ENCODE results near the gene ERF.

ERF gene

GRCh38 chr19:42239544-42240220, 15.2 kb downstream of the ERF start:
- no peak for DNase-seq

DNA sequence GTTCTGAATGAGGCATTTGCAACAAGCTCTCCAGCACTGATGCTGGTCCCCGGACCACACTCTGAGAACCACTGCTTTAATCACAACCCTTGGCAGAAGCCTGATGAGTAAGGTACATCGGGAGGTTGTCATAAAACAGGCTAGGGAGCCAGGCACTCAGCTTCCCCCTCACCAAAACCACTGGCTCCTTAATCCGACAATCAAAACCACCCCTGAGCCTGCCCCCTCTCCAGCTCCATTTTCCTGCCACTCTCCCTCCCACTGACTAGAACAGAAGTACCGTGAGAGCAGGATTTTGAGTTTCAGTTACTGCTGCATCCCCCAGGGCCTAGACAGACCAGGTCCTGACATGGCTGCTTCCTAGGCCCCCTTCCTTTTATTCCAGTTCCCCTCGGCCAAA, 19.7 kb downstream of the ERF start:
- DNase-seq: no peak

DNA sequence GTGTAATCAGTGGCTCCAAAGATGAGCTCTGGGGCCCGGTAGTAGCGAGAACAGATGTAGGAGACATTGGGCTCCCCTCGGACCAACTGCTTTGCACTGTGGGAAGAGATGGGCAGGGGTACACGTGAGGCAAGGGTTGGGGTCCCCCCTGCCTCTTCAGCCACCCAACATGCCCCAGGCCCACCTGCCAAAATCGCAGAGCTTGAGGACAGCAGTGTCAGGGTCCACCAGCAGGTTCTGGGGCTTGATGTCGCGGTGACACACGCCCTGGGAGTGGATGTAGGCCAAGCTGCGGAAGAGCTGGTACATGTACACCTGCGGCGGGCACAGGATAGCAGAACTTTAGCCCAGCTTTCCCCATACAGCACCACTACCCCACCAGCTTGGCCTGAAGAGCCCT, 20.6 kb downstream of the ERF start:
- DNase-seq: no peak

DNA sequence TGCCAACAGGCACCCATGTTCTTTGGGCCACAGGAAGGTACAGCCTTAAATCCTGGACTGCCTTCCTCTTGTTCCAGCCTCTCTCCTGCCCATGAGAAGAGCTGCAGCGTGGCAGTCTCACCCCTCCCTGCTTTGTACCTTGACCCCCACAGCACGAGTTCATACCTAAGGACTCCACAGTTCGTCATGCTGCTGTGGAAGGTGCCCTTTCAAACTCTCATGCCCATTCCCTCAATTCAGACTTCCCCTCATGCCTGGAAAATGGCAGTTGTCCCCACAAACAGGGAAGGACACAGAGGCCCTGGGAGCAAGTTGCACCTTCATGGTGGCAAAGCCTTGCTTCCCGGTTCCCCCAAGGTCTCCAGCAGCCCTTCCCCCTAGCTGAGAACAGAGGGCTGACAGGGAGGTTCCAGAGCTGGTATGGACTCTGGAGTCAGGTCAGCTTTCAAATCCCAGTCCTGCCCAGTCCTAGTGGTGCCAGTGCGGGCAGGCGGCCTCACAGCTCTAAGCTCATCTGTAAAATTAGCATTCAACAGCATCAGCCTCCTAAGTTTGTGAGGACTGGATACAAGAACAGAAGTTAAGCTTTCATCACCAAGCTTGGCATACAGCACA, 21.1 kb downstream of the ERF start:
- DNase-seq: no peak

- DNase-seq: no peak
Measured at GRCh38 chr19:42233106-42233505, 21.8 kb downstream of the ERF start.

DNA sequence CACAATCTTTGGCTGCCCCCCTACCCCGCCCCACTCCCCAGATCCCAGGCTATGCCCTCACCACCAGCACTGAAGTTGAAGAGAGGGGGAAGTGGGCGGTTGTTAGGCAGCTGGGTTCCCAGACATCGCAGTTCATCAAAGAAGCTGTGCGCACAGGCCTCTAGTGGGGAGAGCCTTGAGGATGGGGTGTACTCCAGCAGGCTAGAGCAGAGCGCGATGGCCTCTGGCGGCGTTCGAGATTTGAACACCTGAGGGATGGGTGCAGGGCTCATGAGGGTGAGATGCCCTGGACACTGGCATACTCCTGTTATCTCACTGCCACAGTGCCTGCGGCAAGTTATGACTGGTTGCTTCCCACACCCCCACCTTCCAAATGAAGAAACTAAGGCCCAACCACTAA, 22.5 kb downstream of the ERF start:
- no peak for DNase-seq

GRCh38 chr19:42230571-42230970, 24.4 kb downstream of the ERF start:
- no peak for DNase-seq

GRCh38 chr19:42229855-42230351, 25.0 kb downstream of the ERF start:
- no peak for DNase-seq

GRCh38 chr19:42229301-42229854, 25.6 kb downstream of the ERF start:
- no peak for DNase-seq

GRCh38 chr19:42228641-42229040, 26.3 kb downstream of the ERF start:
- DNase-seq: no peak

DNA sequence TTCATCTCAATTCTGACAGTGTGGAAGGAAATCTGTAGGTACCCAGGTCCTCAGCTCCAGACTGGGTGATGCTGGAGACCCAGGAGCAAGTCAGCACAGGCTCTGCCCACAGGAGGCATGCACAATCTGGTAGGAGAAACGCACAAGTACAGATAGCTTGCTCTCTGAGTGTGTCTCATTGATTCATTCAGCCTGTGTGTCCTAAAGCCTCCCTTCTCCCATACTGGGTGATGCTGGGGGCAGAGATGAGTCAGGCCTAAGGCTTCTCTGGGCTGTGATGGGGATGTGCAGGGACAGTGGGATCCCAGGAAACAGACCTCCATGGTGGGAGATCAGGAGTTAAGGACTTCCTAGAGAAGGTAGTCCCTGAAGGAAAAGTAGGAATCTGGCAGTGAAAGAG, 28.0 kb downstream of the ERF start:
- no peak for DNase-seq

DNA sequence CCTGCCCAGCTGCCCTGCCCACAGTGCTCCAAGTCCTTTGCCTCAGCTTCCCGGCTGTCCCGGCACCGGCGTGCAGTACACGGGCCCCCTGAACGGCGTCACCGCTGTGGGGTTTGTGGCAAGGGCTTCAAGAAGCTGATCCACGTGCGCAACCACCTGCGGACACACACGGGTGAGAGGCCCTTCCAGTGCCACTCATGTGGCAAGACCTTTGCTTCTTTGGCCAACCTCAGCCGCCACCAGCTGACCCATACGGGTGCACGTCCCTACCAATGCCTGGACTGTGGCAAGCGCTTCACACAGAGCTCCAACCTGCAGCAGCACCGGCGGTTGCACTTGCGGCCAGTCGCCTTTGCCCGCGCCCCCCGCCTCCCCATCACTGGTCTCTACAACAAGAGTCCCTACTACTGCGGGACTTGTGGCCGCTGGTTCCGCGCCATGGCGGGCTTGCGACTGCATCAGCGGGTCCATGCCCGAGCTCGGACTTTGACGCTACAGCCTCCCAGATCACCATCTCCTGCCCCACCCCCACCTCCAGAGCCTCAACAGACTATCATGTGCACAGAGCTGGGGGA, 29.1 kb downstream of the ERF start:
- DNase-seq: no peak

GRCh38 chr19:42224940-42225717, 29.8 kb downstream of the ERF start:
- DNase-seq: no peak

DNA sequence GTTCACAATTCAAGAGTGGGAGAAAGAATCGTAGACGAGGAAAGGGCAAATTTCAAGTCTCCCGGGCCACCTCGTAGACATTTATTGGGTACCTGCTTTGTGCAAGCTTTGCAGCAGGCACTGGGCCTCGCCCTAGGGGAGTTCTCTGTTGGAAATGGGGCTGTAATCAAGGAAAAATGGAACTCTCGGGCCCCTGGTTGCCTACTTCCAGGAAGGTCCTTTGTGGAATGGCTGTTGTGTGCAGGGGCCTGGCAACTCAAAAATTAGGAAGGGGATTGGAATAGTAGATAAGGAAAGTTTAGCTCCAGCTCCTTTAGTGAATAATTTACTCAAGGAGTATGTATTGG, 34.2 kb downstream of the ERF start:
- no peak for DNase-seq

GRCh38 chr19:42219812-42220750, 34.8 kb downstream of the ERF start, which contains the start of gene ZNF526:
TSS of gene ZNF526 (plus strand) at chr19:42220312. CDS start at chr19:42224404, 4,092 bp downstream.
- DNase-seq: peak; percentile 97 to 99

DNA sequence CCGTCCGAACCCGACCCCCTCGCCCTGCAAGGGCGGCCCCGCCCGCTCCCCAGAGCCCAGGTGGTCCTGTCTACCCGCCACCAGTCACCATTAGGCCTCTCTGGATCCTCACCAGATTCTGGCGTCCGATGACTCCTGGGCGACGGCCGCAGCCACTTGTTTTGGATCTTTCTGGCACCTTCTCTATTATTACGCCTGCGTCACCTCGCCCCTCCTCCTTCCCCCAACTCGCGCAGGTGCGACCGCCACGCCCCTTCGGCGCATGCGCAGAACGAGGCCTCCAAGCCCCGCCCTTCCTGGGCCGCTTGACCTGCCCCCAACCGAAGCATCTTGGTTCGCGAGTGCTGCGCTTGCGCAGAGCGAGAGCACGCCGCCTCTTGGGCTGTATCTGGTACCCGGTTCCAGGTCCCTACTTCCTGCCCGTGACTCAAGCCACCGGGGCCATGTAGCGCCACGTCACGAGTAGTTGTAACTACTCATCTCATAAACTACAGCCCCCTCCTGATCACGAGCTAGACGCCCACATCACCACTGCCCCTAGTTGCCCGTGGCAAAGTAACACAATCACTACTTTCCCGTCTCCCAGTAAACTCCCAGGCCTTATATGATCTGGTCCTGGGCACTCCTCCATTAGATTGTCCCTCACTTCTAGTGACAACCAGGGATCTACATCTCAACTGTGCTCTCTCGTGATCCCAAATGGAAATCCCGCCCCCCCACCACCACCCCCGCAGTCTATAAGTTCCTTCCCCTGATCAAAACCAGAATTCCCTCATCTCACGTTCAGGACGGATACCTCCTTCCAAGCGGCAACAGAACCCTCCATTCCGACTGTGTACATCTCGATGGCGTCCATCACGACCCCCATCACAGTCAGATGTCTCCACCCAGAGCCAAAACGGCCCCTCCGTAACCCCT, 37.1 kb downstream of the ERF start, which contains the start of gene DEDD2:
Gene DEDD2, minus strand, starts transcription at position 158 of the 918 bp plus-strand sequence. CDS start 670 bp downstream, outside the sequence.
- peak; percentile 98 to 99 for DNase-seq

DNA sequence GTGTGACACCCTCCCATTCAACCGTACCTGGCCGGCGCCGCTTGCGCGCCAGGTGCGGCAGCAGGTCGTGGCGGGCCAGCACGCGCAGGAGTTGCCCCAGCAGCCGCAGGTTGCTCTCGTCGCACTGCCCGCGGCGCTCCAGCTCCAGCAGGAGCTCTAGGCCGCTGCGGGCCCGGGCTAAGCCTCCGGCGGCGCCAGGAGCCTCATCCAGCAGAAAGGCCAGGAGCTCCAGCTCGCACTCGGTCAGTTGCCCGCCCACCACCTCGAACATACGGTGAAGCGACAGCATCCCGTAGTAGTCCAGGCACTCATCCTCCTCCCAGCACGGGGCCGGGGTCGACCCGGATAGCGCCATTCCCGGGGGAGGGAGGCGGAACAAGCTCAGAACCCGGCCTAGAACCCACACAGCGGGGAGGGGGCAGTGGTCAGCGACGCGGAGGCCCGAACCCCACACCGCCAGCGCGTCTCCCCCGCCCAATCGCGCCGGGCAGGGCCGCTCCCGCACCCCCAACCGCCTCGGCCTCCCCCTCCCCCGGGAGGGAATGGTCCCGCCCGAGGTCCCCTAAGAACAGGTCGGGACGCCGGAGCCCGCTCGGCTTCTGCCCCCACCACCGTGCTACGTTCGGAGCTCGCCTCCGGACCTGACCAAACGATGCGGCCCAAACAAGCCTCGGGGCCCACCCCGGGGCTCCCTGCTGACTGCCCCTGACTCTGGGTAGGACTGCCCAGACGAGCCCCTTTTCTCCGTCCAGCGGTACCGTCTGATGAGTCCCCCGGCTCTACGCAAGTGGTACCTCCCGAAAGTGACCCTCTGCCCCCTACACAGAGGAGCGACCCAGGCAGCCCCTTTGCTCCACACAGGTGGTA, 38.0 kb downstream of the ERF start:
- peak in 1 of 2 donors; percentile 36 for DNase-seq

DNA sequence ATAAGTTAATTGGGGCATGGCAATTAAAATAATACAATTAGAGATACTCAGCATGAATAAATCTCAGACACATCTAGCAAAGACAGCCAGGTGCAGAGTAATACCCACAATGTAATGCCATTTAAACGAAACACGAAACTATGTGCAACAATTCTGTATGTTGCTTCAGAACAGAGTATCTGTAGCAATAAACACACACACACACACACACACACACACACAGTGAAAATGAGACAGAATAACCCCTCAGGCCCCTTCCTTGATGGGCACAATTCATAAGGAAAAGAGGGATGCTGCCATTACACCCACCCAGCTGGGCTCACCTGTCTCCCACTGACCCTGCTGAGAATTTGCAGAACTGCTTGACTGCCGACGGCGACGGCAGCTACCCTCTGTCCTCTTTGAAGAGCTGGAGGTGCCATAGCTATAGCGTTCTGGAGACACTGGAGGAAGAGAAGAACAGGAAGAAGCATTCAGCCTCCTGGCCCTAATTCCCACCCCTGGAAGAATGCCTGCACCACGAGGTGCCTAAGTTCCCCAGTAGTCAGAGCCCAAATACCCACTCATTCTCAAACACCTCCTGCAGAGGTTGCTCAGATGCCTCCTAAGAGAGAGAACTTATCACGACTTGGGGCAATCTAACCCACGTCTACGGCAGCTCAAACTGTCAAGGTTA, 40.0 kb downstream of the ERF start:
- DNase-seq: peak in 1 of 2 donors; percentile 42

DNA sequence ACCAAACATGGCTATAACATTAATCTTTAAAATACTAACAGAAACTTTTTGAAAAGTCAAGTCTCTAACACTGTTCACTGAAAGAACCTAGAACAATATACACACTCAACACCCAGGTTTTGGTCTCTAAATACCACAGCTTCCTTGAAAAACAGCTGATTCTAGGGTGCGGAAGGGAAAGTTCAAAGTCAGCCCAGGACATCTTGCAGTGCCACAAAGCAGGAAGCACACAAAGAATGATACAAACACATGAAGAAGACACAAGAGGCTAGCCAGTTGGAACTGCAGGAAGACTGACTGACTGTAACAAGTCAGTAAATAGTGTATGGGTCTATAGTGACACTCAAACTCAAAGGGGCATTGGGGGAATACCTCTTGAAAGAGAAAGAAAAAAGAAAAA, 42.0 kb downstream of the ERF start:
- DNase-seq: peak; percentile 20 to 60
